H9 (cell line): ENCODE results near the gene HYDIN. TPM values are rescaled to one million over a fixed set of nuclear protein-coding genes. Genes with fewer than 3 reads are reported as not detected.

Source experiments
- DNase-seq: peaks from one replicate; pipeline ENCODE4 v3.0.0-alpha.2; 2017
- H2AFZ ChIP-seq: one replicate; pipeline ENCODE4 v1.6.1; 2013; ENCODE audit warnings: mild to moderate bottlenecking, low read length, control low read depth, moderate library complexity
- H2AK5ac ChIP-seq: 2 replicates; pipeline ENCODE4 v1.6.1; 2013; ENCODE audit warnings: low read length, control low read depth, mixed read lengths; ENCODE audit not compliant: insufficient read length
- H2BK120ac ChIP-seq: one replicate; pipeline ENCODE4 v1.6.1; 2013; ENCODE audit warnings: low read depth, mild to moderate bottlenecking, low read length, control low read depth, inconsistent platforms; ENCODE audit not compliant: poor library complexity, severe bottlenecking
- H2BK12ac ChIP-seq: 2 replicates; pipeline ENCODE4 v1.6.1; 2013; ENCODE audit warnings: low read length, control low read depth, mixed read lengths, low read depth; ENCODE audit not compliant: insufficient read length
- H2BK15ac ChIP-seq: 2 replicates; pipeline ENCODE4 v1.6.1; 2013; ENCODE audit warnings: low read depth, low read length, control low read depth
- H2BK20ac ChIP-seq: one replicate; pipeline ENCODE4 v1.6.1; 2013; ENCODE audit warnings: low read depth, mild to moderate bottlenecking, low read length, control low read depth, inconsistent platforms; ENCODE audit not compliant: poor library complexity, severe bottlenecking
- H2BK5ac ChIP-seq: 2 replicates; pipeline ENCODE4 v1.6.1; 2013; ENCODE audit warnings: low read length, control low read depth, mixed read lengths; ENCODE audit not compliant: insufficient read length
- H3K14ac ChIP-seq: 2 replicates; pipeline ENCODE4 v1.6.1; 2013; ENCODE audit warnings: low read length, control low read depth; ENCODE audit not compliant: insufficient read depth
- H3K18ac ChIP-seq: 2 replicates; pipeline ENCODE4 v1.6.1; 2013; ENCODE audit warnings: low read depth, mild to moderate bottlenecking, mixed read lengths, low read length, control low read depth; ENCODE audit not compliant: insufficient read length
- H3K23ac ChIP-seq: 2 replicates; pipeline ENCODE4 v1.6.1; 2013; ENCODE audit warnings: low read length, control low read depth, mixed read lengths, low read depth; ENCODE audit not compliant: insufficient read length
- H3K23me2 ChIP-seq: 2 replicates; pipeline ENCODE4 v1.6.1; 2013; ENCODE audit warnings: low read depth, mild to moderate bottlenecking, mixed read lengths, low read length, control low read depth; ENCODE audit not compliant: insufficient read length, poor library complexity, severe bottlenecking
- H3K27ac ChIP-seq: 2 replicates; pipeline ENCODE4 v1.5.1; 2013; ENCODE audit warnings: low read length, control low read depth, mixed read lengths, low read depth; ENCODE audit not compliant: insufficient read length
- H3K27me3 ChIP-seq: 2 replicates; pipeline ENCODE4 v1.6.1; 2013; ENCODE audit warnings: low read length, control low read depth, inconsistent platforms; ENCODE audit not compliant: insufficient read depth
- H3K4ac ChIP-seq: 2 replicates; pipeline ENCODE4 v1.6.1; 2013; ENCODE audit warnings: low read depth, mild to moderate bottlenecking, control low read depth, inconsistent platforms, low read length, moderate library complexity
- H3K4me1 ChIP-seq: 2 replicates; pipeline ENCODE4 v1.6.1; 2013; ENCODE audit warnings: low read length, control low read depth, inconsistent platforms; ENCODE audit not compliant: insufficient read depth
- H3K4me2 ChIP-seq: 2 replicates; pipeline ENCODE4 v1.6.1; 2013; ENCODE audit warnings: low read length, control low read depth, mixed read lengths; ENCODE audit not compliant: insufficient read length, insufficient read depth
- H3K56ac ChIP-seq: 2 replicates; pipeline ENCODE4 v1.6.1; 2013; ENCODE audit warnings: low read depth, mild to moderate bottlenecking, mixed read lengths, low read length, control low read depth; ENCODE audit not compliant: insufficient read length
- H3K79me1 ChIP-seq: 2 replicates; pipeline ENCODE4 v1.6.1; 2013; ENCODE audit warnings: low read depth, mild to moderate bottlenecking, moderate library complexity, low read length, control low read depth, inconsistent platforms; ENCODE audit not compliant: insufficient read depth, poor library complexity, severe bottlenecking
- H3K79me2 ChIP-seq: 2 replicates; pipeline ENCODE4 v1.6.1; 2013; ENCODE audit warnings: low read length, control low read depth, inconsistent platforms; ENCODE audit not compliant: insufficient read depth
- H3K9ac ChIP-seq: 2 replicates; pipeline ENCODE4 v1.6.1; 2013; ENCODE audit warnings: low read length, control low read depth, mixed read lengths; ENCODE audit not compliant: insufficient read length; ENCODE audit errors: extremely low read depth
- H3K9me3 ChIP-seq: one replicate; pipeline ENCODE4 v1.6.1; 2013; ENCODE audit warnings: low read depth, low read length, inconsistent platforms; ENCODE audit not compliant: control insufficient read depth
- H3T11ph ChIP-seq: one replicate; pipeline ENCODE4 v1.6.1; 2013; ENCODE audit warnings: mild to moderate bottlenecking, low read length, control low read depth, inconsistent platforms
- H4K20me1 ChIP-seq: one replicate; pipeline ENCODE4 v1.6.1; 2013; ENCODE audit not compliant: control insufficient read depth, insufficient read length, insufficient read depth
- H4K5ac ChIP-seq: 2 replicates; pipeline ENCODE4 v1.6.1; 2013; ENCODE audit warnings: low read depth, mild to moderate bottlenecking, mixed read lengths, low read length, control low read depth; ENCODE audit not compliant: insufficient read length
- H4K8ac ChIP-seq: replicated peaks from 2 replicates; pipeline ENCODE4 v1.6.1; 2013; ENCODE audit warnings: low read length, control low read depth, mixed read lengths, low read depth; ENCODE audit not compliant: insufficient read length
- H4K91ac ChIP-seq: 2 replicates; pipeline ENCODE4 v1.6.1; 2013; ENCODE audit warnings: low read depth, mild to moderate bottlenecking, moderate library complexity, mixed read lengths, low read length, control low read depth; ENCODE audit not compliant: insufficient read length
- H3K27ac Mint-ChIP-seq, 3 experiments: 2 replicates in 2 of 3; 3 replicates in 1 of 3; pipeline ENCODE4 v1.8.0; 2020 to 2021; ENCODE audit warnings: mixed read lengths in 3 of 3, mild to moderate bottlenecking in 1 of 3, moderate library complexity in 1 of 3
- H3K27me3 Mint-ChIP-seq: 2 replicates; pipeline ENCODE4 v1.8.0; 2021; ENCODE audit warnings: low read depth, mild to moderate bottlenecking, moderate library complexity, mixed read lengths
- H3K36me3 Mint-ChIP-seq, 3 experiments: 2 replicates in 2 of 3; 3 replicates in 1 of 3; pipeline ENCODE4 v1.8.0; 2020 to 2021; ENCODE audit warnings: low read depth in 3 of 3, mixed read lengths in 3 of 3; ENCODE audit not compliant: insufficient read depth in 1 of 3
- H3K4me1 Mint-ChIP-seq, 2 experiments: 2 replicates each; pipeline ENCODE4 v1.8.0; 2020; ENCODE audit warnings: mixed read lengths in 2 of 2
- H3K4me3 Mint-ChIP-seq, 2 experiments: 2 replicates in 1 of 2; 3 replicates in 1 of 2; pipeline ENCODE4 v1.8.0; 2020 to 2021; ENCODE audit warnings: mild to moderate bottlenecking in 2 of 2, mixed read lengths in 2 of 2, moderate library complexity in 1 of 2
- H3K9me3 Mint-ChIP-seq, 2 experiments: 2 replicates in 1 of 2; 3 replicates in 1 of 2; pipeline ENCODE4 v1.8.0; 2020; ENCODE audit warnings: mild to moderate bottlenecking in 2 of 2, mixed read lengths in 2 of 2, moderate library complexity in 1 of 2
- CTCF ChIP-seq: fragments of 200-600 bp; sonication (generic); conservative IDR thresholded peaks from 3 replicates; pipeline ENCODE4 v1.8.0; 2021; ENCODE audit warnings: antibody characterized with exemption, mild to moderate bottlenecking
- WGBS: extraction: QIAGEN DNeasy Blood & Tissue Kit; methylation state at CpG from one replicate; pipeline ENCODE4 v1.1.7; 2013; ENCODE audit warnings: missing lambda C conversion rate, low lambda C conversion rate, mixed read lengths; ENCODE audit not compliant: insufficient read length; ENCODE audit errors: extremely low coverage; 5-methylcytosine and 5-hydroxymethylcytosine counted together
- total RNA-seq: library from RNA; stranded (reverse); gene quantifications from 2 replicates; pipeline ENCODE4 v1.2.1, GENCODE V29; 2021

The HYDIN gene
- total RNA-seq, 1 experiment from 2014 or later: 1.7 TPM

GRCh38 chr16:71259086-71259485 is 28.6 kb upstream of the HYDIN start:
- Histone ChIP-seq H3K23ac (no peak overlapping the region), H3K79me1 (no peaks in the 10 kb centered on the region)

More at GRCh38 chr16:71259086-71259485, 28.6 kb upstream of the HYDIN start:
- H3T11ph ChIP-seq: no peak overlapping the region
- no peak overlapping the region for H2AFZ ChIP-seq
- H3K23me2 ChIP-seq: no peaks in the 10 kb centered on the region
- H3K4me1 Mint-ChIP-seq: peaks cover 9 to 12% of the 10 kb centered on the region in 2 experiments
- WGBS: no CpG with 5 or more reads among the region's 5 CpGs
- no peak overlapping the region for H3K56ac ChIP-seq
- no peak overlapping the region for H2BK20ac ChIP-seq
- H3K79me2 ChIP-seq: no peaks in the 10 kb centered on the region
- no peak overlapping the region for H4K5ac ChIP-seq
- no peak overlapping the region for H2BK12ac ChIP-seq
- no peak overlapping the region for H2BK120ac ChIP-seq
- H3K4ac ChIP-seq: no peak overlapping the region
- no peak overlapping the region for H4K8ac ChIP-seq
- no peak for DNase-seq
- no peak overlapping the region for H3K4me3 Mint-ChIP-seq
- no peaks in the 10 kb centered on the region for H3K9me3 ChIP-seq
- no peak overlapping the region for H3K9ac ChIP-seq
- H4K20me1 ChIP-seq: no peaks in the 10 kb centered on the region
- H3K27me3 Mint-ChIP-seq: no peaks in the 10 kb centered on the region
- H2AK5ac ChIP-seq: no peak overlapping the region
- no peak overlapping the region for H3K18ac ChIP-seq
- H3K9me3 Mint-ChIP-seq: no peaks in the 10 kb centered on the region
- H3K4me1 ChIP-seq: peaks cover 4% of the 10 kb centered on the region; the same call in 1 of the 2 replicates
- H2BK15ac ChIP-seq: no peak overlapping the region
- H3K27ac ChIP-seq: no peak overlapping the region
- TF ChIP-seq CTCF: no peak
- H3K14ac ChIP-seq: no peak overlapping the region
- H3K36me3 Mint-ChIP-seq: no peaks in the 10 kb centered on the region
- no peaks in the 10 kb centered on the region for H3K27me3 ChIP-seq
- no peak overlapping the region for H2BK5ac ChIP-seq
- H3K4me2 ChIP-seq: no peak overlapping the region
- no peak overlapping the region for H4K91ac ChIP-seq
- no peak overlapping the region for H3K27ac Mint-ChIP-seq
